Hematopoietic multipotent progenitor cell (in vitro differentiated cells): ENCODE measurements around the gene TACR2. TPM values are rescaled to one million over a fixed set of nuclear protein-coding genes. Genes with fewer than 3 reads are reported as not detected.

ENCODE experiments used
- DNase-seq, 3 donors: peaks; one replicate each; pipeline ENCODE4 v3.0.0-alpha.2; 2011 to 2015; ENCODE audit warnings: low read depth in 2 of 3, low spot score in 2 of 3
- total RNA-seq: library from RNA; depleted of rRNA; stranded (reverse); fragments of >200 nt; gene quantifications from one replicate; pipeline ENCODE4 v1.2.3, GENCODE V29; 2012

The TACR2 gene
- 0.27 TPM for total RNA-seq

DNA sequence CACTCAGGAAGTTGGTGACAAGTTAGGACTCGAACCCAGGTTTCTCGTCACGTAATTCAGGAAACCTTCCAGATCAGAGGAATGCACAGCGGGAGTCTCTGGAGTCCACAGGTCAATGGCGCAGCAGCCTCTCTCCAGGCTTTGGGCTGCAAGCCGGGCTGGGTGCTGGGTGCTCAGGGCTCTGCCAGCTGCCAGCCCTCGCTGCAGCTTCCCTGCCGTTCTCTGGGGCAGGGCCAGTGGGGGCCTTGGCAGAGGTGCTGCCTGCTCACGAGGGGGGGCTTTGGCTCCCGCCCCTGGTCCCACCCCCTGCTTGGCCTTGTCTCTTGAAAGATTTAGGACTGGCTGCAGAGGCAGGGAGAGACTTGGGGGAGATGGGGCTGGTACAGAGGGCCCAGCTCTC lies at the start of gene TACR2:
TSS of gene TACR2 (minus strand) at position 224 of the 400 bp plus-strand sequence. CDS start 595 bp downstream, outside the sequence.
- no peak for DNase-seq

DNA sequence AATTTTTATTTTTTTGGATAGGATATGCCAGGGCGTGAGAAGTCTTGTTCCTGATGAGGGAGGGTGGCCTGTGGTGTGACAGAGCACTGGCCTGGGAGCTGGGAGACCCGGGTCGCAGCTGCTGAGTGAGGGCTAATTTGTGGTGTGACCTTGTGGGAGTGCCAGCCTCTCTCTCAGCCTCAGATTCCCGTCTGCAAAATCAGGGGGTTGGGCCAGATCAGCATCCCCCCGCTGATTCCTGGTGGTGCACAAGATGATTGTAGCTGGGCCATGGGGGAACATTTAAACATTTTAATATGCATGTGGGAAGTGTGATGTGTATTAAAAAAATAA lies 49.4 kb upstream of the TACR2 start:
- DNase-seq, result no peak

DNA sequence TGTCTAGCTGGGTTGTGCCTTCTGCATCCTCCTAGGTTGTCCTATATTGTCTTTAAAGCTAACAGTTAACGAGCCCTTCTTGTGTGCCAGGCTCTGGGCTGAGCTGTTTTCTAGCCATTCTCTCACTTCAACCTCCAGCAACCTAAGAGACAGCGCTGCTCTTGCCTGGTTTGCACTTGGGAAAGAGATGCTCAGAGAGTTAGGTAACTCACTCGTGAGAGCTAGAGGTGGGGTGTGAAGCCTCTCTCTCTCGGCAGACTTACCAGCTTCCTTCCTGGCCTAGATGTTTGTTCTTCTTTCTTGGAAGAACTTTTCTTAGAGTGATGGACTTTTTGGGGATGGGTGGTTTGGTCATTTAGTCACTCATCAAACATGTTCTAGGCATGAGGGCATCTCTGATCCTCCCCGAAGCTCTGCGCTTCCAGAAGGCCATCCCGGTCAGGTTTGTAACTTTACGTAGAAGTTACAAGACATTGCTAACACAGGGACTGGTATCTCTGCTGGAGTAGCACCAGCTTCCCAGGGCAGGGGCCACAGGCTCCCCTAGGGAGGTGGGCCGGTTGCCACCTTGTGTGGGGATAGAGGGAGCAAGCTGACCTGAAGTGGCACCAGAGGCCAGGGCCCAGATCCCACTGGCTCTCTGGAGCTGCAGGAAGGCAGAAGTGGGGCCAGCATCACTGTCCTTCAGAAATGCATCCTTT lies 48.9 kb upstream of the TACR2 start:
- no peak for DNase-seq

DNA sequence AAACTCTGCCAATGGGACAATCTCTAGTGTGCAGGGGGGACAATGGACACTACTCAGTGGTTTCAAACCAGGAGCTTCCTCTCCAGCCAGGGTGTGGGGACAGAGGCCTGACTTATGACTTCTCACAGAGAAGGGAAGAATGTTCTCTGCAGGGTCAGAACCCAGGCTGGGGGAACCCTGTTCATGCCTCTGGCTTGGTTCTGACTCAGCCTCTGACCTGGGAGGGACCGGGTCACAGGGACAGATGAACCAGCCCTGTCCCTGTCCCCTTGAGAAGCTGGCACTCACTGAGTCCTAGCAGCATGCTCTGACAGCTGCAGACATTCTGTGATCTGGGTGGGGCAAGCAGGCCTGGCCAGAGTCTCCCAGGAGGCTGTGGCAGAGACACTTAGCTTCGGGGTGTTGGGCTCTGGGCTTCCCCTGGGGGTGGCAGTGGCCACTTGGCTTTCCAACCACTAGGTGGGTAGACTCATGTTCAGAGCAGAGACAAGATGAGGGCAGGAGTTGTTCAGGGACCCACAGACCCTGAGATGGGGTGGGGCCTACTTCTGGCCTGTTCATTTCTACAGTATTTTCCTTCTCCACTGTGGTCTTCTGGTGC lies 48.2 kb upstream of the TACR2 start:
- DNase-seq, result no peak

DNA sequence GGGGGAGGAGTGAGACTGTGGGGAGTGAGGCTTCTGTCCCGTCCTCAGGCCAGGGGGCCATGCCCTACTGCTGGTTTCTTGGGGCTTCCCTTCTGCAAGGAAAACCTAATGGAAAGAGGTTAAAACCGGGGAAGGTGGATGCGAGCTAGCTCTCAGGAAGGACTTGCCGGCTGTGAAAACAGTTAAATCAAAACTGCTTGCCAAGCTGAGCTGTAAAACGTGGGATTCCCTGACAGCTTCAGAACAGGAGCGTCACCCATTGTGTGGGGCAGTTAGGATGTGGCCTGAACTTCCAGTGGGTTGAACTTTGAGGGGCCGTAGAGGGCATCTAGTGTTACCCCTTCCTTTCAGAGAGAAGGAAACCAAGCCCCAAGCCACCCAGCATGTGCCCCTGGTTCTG lies 47.7 kb upstream of the TACR2 start:
- no peak for DNase-seq

DNA sequence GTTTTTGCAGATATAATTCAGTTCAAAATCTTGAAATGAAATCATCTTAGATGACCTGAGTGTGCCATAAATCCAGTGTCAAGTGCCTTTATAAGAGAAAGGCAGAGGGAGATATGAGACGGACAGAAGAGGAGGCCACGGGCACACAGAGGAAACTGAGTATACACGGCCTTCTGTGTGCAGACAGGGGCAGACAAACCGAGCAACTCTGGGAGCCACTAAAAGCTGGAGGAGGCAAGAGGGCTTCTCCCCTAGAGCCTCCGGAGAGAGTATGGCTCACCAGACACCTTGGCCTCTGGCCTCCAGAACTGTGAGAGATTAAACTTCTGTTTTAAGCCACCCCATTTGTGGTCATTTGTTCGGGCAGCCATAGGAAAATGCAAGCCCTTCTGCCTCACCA lies 47.2 kb upstream of the TACR2 start:
- no peak for DNase-seq

DNA sequence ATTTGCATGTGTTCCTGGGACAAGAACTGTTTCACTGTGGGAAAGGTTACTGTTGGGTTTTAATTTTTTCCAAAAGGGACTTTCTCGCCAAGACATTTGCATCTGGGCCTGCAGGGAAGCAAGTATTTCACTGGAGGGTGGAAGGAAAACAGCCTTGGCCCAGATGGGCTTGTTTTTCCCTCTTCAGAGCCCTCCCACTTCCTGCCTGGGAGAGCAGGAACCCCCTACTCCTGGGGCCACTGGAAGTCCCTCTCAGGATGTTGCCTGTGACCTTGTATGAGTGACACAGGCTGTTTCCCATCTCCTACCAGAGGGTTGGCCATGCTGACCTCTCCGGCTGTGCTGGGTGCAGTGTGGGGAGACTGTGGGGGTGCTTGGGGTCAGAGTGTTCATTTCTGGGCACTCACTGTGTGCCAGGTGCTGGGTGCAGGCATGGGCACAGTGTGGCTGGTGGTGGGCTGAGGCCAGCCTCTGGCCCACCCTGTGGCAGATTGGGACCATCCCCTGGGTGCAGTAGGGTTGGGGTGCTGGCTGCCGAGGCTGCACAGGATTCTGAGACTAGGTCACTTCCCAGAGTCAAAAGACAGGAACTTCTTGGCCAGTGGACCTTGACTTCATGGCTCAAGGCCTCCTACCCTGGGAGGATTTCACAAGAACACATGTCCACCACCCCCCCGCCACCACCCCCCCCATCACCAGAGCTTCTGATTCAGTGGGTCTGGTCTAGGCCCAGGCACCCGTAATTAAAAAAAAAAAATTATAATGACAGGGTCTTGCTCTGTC lies 44.7 kb upstream of the TACR2 start:
- DNase-seq, result no peak

DNA sequence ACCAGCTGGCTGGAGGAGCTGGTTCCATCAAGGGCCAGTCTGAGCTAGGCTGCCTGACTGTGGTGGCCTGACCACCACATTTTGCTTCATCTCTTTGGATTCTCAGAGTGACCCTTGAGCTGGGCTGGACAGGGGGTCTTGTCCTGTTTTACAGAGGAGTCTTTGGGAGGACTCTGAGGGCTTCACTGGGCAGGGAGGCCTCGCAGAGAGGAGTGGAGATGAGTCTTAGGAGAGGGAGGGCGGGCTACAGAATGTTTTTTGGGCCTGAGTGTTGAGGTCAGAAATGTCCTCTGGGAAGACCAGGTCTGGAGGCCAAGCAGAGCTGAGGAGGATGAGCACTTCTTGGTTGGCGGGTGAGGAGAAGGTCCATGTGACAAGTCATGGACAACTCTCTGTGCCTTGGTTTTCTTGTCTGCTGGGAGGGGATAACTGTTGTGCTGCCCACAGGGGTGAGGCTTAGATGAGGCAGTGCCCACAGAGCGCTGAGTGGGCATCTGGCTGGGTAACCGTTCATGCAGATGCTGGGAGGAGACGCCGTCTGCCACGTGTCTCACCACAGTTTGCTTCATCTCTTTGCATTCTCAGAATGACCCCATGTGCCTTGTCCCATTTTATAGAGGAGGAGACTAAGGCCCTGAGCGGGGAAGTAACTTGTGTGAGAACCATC lies 44.0 kb upstream of the TACR2 start:
- DNase-seq, result no peak

DNA sequence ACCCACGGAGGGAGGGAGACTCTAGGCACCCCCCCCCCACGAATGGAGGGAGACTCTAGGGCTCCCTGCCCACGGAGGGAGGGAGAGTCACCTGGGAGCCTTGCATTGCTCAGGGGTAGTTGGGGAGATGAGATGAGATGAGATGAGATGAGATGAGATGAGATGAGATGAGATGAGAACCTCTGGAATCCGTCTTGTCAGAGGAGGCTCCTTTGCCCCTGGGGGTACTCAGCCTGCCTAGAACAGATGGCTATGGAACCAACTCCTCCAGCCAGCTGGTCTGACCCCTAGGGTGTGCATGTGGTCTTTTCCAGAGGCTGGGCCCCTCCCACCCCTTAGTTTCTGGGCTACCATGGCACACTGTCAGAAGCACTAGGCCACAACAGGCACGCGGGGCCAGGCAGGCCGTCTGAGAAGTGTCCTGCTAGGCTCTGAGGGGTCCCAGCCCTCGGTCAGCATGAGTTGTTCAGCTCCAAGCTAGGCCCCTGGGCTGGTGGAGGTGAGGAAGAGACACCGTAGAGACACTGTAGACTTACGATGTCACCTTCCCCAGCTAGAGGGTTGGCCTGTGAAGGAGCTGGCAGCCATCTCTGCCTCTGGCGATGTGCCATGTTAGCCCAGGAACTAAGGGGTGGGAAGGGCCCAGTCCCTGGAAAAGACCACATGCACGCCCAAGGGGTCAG lies 43.3 kb upstream of the TACR2 start:
- DNase-seq, result no peak

DNA sequence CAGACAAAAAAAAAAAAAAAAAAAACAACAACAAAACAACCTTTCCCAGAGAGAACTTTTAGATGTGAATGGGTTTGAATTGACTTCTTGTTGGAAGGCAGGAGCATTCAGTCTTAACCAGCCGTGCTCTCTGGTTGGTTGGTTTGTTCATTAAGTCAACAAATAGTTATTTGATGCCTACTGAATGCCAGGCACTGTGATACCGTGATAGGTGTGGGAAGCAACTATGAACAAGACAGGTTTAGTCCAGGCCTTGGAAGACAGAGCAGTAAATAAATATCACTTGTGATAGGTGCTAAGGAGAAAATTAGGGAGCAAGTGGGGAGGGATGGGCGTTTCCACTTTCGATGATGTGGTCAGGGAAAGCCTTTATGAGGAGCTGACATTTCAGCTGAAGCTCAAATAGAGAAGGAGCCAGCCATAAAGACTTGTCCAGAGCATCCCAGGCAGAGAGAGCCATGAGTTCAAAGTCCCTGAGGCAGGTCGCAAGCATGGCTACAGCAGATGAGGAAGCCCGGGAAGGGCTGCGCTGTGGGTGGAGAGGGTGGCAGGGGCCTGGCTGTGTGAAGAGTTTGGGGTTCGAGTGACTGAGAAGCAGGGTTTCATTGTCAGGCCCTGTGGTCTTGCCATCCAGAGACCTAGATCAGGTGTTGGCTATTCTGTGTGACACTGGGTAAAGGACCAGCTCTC lies 42.5 kb upstream of the TACR2 start:
- DNase-seq, result no peak

DNA sequence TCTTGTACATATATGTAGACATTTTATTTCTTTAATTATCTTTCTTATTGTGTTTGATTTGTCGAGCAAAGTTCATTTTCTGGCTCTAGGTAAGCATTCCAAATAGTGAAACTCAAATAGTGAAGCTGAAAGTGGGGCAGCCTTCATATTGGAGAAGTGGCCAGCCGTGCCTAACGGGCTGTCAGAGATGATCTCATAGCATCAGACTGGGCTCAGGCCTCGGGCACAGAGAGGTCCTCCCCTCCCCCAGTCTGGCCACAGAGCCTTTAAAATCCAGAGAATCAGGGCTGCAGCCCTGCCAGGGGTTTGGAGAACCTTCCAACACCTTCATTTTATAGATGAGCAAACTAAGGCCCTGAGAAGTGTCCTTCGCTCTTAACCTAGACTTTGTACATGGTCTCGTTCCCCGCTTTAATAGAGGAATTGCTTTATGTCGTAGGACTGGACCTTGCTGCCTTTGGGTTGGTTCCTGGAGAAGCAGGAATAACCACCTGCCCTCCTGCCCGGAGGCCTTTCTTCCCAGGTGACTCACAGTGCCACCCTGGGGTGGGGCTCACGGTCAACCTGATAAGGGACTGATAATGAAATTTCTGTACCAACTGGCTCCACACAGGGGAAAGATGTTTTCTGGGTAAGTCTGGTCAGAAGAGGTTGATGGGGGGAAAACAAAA lies 41.8 kb upstream of the TACR2 start:
- DNase-seq, result no peak

DNA sequence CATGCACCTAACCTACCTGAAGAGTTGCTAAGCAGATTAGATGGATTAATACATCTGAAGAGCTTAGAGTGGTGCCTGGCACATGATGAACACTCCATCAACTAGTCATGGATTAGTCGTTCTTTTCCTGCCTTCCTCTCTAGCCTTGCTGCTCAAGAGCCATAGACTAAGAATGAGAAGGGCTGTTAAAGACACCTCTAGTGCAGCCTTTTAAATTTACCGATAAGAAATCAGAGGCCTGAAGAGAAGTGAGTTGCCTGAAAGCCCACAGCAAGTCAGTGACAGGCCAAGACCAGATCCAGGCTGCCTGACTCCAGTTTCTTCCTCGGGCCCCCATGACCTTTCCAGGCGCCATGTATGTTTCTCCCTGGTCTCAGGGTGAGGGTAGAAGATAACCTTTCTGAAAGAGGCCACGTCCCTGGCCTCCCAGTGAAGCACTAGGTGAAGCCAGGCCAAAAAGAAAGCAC lies 41.1 kb upstream of the TACR2 start:
- no peak for DNase-seq

DNA sequence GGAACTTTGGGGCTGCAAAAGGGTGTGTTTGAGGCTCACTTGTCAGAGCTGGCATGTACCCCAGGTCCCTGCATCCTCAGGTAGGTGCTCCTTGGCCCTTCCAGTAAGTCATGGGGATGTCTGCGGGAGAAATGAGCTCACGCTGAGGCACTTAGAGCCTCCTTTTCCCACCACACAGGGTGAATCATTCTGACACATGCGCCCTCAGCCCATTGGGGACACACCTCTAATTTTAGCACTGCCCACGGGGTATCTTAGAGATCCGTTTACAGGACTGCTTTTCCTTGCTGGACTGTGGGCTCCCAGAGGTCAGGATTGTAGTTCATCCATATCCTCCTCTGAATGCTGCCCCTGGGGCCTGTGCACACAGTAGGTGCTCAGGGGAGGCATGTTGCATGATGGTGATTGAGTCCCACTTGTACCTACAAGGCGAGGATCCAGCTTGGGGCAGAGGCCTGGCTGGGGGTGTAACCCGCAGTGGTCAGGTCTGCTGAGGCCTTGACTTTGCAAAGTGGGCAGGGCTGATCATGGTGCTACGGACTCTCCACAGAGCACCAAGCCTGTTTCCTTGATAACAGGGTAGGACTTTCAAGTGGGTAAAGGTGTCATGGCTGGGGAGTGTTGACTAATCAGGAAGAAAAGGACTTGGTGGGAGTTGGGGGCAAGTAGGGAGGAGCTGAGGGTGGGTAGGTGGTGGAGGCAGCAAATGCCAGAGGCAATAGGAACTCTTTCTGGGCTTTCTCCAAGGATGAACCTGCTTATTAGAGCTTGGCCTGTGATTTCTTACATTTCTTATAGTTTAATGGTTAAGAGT lies 40.4 kb upstream of the TACR2 start:
- DNase-seq, result no peak

DNA sequence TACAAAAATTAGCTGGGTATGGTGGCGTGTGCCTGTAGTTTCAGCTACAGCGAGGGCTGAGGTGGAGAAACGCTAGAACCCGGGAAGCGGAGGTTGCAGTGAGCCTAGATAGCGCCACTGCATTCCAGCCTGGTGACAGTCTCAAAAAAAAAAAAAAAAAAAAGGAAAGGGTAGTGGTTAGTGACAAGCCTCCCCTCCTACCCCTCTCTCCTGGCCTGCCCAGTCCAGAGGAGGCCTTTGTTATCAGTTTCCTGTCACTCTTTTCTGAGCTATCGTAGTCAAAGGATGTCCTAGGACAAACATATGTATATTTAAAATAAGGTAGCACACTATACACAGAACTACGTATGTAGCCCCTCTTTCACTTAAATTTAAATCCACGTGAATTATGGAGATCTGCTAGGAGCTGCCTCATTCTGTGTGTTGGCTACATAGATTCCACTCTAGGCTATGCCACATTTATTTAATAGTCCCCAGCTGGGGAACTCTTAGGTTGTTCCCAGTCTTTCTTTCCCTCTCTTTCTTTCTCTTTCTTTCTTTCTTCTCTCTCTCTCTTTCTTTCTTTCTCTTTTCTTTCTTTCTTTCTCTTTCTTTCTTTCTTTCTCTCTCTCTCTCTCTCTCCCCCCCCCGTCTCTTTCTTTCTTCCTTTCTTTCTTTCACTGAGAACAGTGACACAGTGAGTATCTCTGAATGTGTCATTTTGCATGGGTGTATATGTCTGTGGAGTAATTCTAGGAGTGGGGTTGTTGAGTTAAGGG lies 38.5 kb upstream of the TACR2 start:
- no peak for DNase-seq

DNA sequence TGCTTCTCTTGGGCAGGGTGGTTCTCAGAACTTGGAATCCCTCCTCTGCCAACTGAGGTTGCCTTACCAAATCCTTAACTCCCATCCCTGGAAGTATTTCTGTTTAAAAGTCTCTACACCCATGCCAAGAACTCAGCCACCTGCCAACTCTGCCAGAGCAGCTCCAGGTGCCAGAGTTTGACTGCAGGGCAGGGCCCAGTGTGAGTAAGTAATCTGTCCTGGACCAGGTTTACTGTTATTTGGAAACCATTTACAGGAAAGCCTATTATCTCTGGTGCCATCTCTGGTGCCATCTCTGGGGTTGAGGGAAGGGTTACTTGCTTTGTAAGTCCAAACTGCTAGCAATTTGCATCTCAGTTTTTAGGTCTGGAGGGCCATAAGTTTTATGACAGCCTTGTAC lies 37.1 kb upstream of the TACR2 start:
- no peak for DNase-seq

DNA sequence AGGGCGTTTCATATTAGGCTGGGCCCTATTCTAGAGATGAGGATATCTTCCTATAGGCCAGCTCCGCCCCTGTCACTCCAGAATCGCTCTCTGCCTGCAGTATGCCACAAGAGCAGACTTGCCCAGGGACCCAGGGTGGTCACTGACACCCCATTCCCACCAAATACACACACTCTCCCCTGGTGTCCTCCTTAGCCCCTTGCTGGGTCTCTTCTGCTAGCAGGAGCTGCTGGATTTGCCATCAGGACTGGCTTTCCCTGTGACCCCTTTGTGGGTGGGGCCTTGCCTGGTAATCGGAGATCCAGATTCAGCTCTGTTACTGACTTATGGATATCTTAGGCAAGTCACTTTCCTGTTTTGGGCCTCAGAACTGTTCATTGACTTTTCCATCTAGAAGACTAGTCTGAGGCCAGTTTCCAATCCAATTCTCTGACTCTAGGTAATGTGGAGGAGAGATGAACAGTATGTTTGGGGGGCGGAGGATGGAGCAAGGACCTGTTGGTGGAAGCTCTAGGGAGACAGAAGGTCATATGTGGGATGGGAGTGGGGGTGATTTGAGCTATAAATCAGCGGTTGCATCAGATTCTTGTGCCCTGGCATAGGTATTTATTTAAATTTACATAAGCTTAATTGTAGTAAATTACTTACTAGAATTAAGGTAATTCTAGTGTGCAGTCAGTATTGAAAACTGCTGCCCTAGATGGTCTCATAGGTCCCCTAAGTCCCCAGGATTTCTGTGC lies 36.1 kb upstream of the TACR2 start:
- no peak for DNase-seq

DNA sequence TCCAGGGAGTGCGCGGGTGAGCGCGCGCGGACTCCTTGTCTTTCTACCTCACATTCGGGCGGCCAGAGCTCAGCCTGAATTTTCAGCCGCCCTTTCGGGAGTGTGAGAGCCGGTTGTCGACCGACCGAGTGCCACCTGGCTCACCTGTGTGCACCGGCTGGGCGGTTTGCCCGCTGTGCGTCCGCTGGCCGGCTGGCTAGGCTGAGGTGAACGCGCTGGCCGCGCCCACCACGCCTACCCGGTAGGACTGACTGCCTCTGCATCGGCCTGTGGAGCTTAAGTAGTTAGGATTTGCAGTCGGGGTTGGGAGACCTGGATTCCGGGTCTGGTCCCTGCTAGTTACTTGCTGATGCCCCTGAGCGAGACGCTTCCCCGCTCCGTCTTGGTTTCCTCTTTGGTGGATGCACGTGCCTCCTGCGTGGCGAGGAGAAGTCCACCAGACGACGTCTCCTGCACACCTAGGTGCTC lies 35.1 kb upstream of the TACR2 start:
- DNase-seq, result no peak
